Measurements from ENCODE around the gene FRYL.

DNA sequence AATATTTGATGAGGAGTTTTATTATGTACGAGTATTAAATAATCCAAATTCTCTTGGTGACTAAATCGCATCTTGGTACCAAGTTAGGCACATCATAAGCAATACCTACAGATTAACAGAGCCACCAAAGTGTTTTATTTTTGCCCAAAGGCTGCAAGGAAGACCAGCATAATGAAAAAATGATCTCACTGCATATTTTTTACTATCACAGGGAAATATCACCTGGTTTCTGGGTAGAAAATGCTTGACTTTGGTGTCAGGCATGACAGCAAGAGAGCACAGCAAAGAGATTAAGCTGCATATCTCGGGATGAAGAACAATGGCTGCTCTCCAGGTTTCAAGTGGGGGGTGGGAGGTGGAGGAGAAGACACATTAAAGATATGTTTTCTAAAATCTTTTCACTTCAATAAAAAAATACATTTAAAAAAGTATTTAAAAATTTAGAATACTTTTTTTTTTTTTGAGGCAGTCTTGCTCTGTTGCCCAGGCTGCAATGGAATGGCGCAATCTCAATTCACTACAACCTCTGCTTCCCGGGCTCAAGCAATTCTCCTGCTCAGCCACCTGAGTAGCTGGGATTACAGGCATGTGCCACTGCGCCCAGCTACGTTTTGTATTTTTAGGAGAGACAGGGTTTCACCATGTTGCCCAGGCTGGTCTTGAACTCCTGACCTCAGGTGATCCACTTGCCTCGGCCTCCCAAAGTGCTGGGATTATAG, 86.1 kb downstream of the FRYL start:
- TF ChIP-seq, protein P1, sequence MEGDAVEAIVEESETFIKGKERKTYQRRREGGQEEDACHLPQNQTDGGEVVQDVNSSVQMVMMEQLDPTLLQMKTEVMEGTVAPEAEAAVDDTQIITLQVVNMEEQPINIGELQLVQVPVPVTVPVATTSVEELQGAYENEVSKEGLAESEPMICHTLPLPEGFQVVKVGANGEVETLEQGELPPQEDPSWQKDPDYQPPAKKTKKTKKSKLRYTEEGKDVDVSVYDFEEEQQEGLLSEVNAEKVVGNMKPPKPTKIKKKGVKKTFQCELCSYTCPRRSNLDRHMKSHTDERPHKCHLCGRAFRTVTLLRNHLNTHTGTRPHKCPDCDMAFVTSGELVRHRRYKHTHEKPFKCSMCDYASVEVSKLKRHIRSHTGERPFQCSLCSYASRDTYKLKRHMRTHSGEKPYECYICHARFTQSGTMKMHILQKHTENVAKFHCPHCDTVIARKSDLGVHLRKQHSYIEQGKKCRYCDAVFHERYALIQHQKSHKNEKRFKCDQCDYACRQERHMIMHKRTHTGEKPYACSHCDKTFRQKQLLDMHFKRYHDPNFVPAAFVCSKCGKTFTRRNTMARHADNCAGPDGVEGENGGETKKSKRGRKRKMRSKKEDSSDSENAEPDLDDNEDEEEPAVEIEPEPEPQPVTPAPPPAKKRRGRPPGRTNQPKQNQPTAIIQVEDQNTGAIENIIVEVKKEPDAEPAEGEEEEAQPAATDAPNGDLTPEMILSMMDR (IDR thresholded peaks at IDR 0.05) = no peak
- no peak for TF ChIP-seq POLR2A (IDR thresholded peaks at IDR 0.05)
